ENCODE results near the gene SRGAP1.
"Not testable (repeated sequence)": the region's sequence is repeated elsewhere in the genome, so short reads cannot be mapped to it uniquely, and the experiment has no call there.

SRGAP1 gene

DNA sequence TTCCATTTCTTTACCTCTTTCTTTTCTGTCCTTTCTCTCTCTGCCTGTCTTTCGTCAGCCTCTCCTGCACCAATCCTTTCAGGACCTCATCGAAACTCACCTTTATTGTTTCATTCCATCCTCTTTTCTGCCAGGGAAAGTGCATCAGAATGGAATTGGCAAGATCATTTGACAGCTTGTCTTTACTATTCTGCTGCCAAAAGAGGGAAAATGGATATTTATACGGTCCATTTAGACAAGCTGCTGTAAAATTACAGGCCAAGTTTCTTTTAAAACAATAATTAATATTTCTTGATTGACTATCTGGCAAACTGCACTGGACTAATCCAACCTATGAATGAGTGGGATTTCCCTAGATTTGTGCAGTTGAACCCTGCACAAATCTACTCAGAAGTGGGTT is 7.6 kb upstream of the SRGAP1 start:
- DNase-seq: no peak

DNA sequence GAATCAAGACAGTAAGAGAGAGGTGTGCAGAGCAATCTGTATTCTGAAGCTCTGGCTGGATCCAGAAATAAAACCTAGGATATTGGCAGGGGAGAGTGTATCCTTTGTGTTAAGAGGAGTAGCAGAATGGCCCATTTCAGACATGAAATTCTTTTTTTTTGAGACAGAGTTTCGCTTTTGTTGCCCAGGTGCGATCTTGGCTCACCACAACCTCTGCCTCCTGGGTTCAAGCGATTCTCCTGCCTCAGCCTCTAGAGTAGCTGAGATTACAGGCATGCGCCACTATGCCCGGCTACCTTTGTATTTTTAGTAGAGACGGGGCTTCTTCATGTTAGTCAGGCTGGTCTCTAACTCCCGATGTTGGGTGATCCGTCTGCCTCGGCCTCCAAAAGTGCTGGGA is 6.1 kb upstream of the SRGAP1 start:
- DNase-seq: no peak

DNA sequence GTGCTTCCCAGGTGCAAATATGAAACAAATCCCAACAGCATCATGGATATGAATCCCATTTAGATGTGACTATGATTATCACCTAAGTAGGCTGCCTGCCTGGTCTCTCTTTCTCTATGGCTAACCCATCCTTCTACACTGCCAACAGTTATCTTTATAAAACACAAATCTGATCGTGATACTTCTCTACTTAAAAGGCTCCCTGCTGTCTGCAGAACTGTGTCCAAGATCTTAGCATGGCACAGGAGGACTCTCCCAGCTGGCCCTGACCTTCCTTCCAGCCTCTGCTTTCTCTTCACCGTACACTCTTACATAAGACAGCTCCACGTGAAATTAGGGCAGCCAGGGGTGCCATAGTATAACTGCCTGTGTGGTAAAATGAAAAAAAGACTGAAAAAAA is 3.5 kb upstream of the SRGAP1 start:
- no peak for DNase-seq

DNA sequence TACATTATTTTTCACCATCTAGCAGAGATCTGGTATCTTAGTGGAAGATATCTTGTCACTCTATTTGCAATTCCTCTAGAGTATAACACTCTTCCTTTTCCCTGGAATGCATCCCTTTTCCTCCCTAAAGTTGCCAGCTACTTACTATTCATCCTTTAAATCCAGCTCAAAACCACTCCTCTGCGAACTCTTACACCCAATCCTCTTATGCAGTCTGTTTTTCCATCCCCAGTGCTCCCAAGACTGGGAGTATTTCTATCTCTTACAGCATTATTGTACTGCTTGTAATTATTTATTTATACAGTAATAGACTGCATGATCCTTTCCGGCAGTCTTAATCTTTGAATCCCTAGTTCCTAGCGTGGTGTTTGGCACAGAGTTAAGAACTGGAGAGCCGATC is 2.9 kb upstream of the SRGAP1 start:
- no peak for DNase-seq

DNA sequence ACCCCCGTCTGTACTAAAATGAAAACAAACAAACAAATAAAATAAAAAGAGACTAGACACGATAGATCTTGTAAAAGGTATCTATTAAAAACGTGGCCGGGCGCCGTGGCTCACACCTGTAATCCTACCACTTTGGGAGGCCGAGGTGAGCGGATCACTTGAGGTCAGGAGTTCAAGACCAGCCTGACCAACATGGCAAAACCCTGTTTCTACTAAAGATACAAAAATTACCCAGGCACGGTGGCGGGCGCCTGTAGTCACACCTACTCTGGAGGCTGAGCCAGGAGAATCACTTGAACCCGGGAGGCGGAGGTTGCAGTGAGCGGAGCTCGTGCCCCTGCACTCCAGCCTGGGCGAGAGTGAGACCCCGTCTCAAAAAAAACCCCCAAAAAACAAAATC is 1.8 kb upstream of the SRGAP1 start:
- not testable (repeated sequence) for DNase-seq

DNA sequence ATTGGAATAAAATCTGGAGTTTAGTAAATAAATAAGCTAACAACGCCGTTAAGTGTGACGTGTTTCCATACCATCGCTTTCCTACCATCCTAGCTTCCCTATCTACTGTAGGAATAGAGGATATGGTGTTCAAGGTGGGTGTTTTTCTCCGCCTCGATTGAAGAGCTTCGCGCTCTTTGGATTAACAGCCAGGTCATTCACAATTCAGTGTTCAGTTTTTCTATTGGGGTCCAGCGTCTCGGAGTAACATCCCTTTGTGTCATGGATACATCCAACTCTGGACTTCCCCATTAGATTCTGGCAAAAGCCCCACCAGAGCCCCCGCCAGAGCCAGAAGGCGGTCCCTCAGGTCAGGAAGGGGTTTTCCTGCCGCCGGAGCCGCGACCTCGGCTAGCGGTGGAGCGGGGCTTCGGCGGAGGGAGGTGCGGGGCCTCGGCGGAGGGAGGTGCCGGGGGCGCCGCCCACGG is 1.2 kb upstream of the SRGAP1 start:
- DNase-seq: peak in 2 of 56 donors; percentile 72 to 88

GRCh38 chr12:63843721-63844390 is 644 bp upstream of the SRGAP1 start:
- peak in 55 of 56 donors; percentile 40 to 97 (median 88) for DNase-seq

DNA sequence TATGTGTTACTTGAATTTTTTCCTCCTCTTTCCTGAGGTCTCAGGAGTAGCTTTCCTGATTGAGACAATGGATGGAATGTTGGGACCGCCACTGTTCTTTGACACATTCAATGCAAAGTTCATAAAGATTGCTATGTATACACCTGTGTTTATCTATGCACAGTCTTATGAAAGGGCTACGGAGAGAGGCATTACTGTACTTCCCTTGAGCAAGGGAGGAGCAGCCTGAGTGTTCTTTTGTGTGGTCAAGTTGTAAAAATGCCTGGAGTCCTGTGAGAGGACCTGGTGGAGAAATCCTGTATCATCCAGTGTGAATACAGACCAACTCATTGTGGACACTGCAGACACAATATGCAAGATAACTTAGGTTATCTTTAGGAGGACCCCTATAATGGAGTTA is 1.2 kb downstream of the SRGAP1 start:
- no peak for DNase-seq

- peak in 3 of 56 donors; percentile 3 to 4 (median 4) for DNase-seq
These were observed 1.9 kb downstream of the SRGAP1 start for GRCh38 chr12:63846238-63846967.

DNA sequence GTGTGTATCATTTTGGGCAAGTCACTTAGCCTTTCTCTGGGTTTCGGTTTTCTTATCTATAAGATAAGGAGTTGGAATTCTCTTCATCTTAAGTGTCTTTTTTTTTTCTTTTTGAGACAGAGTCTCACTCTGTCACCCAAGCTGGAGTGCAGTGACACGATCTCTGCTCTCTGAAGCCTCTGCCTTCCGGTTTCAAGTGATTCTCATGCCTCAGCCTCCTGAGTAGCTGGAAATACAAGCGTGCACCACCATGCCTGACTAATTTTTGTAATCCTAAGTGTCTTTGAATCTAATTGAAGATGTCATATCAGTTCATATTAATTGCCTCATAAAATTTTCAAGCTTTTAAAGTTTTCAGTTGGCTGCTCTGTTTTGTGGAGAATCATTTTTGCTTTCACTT is 4.0 kb downstream of the SRGAP1 start:
- no peak for DNase-seq

DNA sequence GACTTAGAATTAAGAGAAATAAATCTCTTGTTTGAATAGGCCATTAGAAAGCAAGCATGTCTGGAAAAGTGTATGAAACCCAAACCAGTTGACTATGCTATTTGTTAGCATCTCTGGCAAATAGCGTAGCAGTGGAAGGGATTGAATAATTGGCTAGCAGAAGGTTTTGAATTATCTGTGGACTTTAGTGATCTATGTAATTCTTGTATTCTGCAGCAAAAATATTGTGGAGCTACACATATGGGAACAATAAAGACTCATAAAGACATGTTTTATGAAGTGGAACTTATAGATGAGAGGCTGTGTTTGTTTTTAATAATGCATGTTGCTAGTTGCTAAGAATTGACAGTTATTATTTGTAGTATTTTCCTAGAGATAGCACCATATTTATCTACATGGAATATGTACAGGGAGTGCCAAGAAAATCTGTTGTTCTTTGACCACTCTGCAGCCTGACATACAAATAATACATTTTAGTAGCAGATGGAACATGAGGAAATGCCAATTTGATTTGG is 4.7 kb downstream of the SRGAP1 start:
- no peak for DNase-seq

DNA sequence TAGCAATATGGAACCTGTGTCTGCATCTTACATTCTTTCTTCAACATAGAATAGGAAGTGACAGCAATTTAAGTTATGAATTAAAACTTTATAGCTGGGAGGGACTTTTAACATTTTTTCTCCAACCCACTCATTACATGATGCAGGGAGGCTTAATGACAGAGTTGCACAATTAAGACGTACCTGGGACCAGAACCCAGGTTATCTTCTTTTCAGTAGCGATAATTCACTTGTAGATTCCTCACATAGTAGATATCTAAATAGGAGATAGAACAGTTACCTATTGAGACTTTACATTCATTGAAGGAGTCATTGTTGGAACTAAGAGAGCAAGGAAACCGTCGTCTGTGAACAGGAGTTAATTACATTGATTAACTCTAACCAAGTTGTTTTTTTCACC is 5.1 kb downstream of the SRGAP1 start:
- no peak for DNase-seq

GRCh38 chr12:63853978-63854377 is 9.5 kb downstream of the SRGAP1 start:
- DNase-seq: no peak

DNA sequence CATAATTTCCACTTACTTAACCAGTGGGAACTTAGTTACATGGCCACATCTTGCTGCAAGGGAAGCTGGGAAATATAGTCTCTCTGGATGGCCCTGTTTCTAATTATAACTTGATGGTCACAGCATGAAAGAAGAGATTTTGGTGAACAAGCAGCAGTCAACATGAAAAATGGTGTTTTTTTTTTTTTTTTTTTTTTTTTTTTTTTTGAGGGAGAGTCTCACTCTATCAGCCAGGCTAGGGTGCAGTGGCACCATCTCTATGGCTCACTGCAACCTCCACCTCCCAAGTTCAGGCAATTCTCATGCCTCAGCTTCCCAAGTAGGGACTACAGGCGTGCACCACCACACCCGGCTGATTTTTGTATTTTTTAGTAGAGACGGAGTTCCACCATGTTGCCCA is 10.8 kb downstream of the SRGAP1 start:
- no peak for DNase-seq

- no peak for DNase-seq
These were observed 13.5 kb downstream of the SRGAP1 start for GRCh38 chr12:63857771-63858670.

DNA sequence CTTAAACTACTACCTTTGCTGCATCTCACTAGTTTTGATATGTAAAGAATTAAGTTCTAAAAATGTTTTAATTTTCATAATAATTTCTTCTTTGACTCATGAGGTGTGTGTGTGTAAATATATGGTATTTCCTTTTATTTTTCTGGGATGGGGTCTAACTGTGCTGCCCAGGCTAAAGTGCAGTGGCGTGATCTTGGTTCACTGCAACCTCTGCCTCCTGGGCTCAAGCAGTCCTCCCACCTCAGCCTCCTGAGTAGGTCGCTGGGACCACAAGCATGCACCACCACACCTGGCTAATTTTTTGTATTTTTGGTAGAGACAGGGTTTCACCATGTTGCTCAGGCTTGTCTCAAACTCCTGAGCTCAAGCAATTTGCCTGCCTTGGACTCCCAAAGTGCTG is 15.4 kb downstream of the SRGAP1 start:
- DNase-seq: not testable (repeated sequence)

- DNase-seq: peak in 1 of 56 donors; percentile 51
These were observed 17.9 kb downstream of the SRGAP1 start for GRCh38 chr12:63862187-63862968.

DNA sequence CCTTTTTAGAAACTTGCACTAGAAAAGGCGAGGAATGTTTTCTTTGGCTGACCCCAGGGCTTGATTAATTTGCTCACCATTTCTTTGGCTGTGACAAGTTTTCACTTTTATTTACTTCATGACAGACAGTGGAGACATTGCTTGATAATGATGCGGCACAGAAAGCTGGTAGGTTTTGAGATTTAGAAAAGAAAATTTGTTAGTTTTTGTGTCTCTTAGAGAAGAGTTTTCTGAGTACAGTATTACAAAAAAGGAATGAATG is 18.4 kb downstream of the SRGAP1 start:
- no peak for DNase-seq

DNA sequence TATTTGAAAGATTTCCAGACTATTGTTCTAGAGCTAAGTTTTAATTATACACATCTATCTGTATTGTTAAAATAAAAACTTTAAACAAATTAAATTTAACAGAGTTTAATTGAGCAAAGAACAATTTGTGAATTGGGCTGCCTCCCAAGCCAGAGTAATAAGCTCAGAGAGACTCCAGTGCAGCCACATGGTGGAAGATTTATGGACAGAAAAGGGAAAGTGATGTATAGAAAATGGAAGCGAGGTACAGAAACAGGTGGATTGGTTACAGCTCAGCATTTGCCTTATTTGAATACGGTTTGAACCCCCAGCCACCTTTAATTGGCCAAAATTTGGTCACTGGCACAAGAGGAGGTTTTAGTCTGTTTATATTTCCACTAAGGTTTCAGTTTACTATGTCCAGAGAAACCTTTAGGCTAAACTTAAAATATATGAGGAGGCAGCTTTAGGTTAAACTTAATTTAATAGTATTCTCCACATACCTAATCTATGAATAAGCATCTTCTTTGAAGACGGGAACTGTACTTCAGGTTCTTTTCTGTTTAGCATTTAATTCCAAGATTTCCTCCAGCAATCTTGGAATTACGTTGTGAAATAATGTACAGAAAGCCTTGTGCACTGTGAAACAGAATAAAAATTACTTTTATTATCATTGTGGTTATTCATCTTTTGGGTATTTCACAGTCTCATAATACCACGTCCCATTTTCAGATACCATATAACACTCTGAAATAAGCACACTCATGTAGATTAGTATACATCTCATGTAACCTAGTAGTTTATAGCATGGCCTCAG is 19.4 kb downstream of the SRGAP1 start:
- DNase-seq: no peak

- DNase-seq: no peak
These were observed 19.9 kb downstream of the SRGAP1 start for GRCh38 chr12:63864454-63864706.

DNA sequence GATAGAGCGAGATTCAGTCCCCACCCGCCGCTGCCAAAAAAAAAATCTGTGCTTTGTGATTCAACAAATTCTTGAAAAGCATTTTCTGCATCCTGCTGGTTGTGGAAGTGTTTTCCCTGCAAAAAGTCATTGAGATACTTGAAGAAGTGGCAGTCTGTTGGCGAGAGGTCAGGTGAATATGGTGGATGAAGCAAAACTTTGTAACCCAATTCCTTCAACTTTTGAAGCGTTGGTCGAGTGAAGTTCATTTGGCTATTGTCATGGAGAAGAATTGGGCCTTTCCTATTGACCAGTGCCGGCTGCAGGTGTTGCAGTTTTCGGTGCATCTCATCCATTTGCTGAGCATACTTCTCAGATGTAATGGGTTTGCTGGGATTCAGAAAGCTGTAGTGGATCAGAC is 20.9 kb downstream of the SRGAP1 start:
- no peak for DNase-seq
